Neural progenitor cell (in vitro differentiated cells): ENCODE data around the gene MAPK10. TPM values are rescaled to one million over a fixed set of nuclear protein-coding genes. Genes with fewer than 3 reads are reported as not detected.

Source experiments
- DNase-seq: peaks from one replicate; pipeline ENCODE4 v3.0.0-alpha.2; 2016; ENCODE audit warnings: low spot score
- H2AFZ ChIP-seq: fragments of 200-600 bp; sonication (generic); replicated peaks from 2 replicates; pipeline ENCODE4 v1.6.1; 2016; ENCODE audit warnings: antibody characterized with exemption
- H3F3A ChIP-seq: fragments of 200-600 bp; sonication (generic); 2 replicates; pipeline ENCODE4 v1.6.1; 2016; ENCODE audit warnings: antibody characterized with exemption, low read depth
- H3K27ac ChIP-seq: fragments of 200-600 bp; sonication (generic); 2 replicates; pipeline ENCODE4 v1.5.1; 2016; ENCODE audit warnings: mild to moderate bottlenecking
- H3K27me3 ChIP-seq: fragments of 200-600 bp; sonication (generic); 2 replicates; pipeline ENCODE4 v1.6.1; 2016; ENCODE audit warnings: mild to moderate bottlenecking, moderate library complexity
- H3K36me3 ChIP-seq: fragments of 200-600 bp; sonication (generic); 2 replicates; pipeline ENCODE4 v1.5.1; 2016
- H3K4me1 ChIP-seq: fragments of 200-600 bp; sonication (generic); 2 replicates; pipeline ENCODE4 v1.6.1; 2016; ENCODE audit warnings: mixed run types
- H3K4me2 ChIP-seq: fragments of 200-600 bp; sonication (generic); 2 replicates; pipeline ENCODE4 v1.6.1; 2016
- H3K4me3 ChIP-seq: fragments of 200-600 bp; sonication (generic); 2 replicates; pipeline ENCODE4 v1.5.1; 2016
- H3K79me2 ChIP-seq: fragments of 200-600 bp; sonication (generic); 2 replicates; pipeline ENCODE4 v1.6.1; 2016; ENCODE audit warnings: low read depth
- H3K9ac ChIP-seq: fragments of 200-600 bp; sonication (generic); 2 replicates; pipeline ENCODE4 v1.6.1; 2016
- H3K9me3 ChIP-seq: fragments of 200-600 bp; sonication (generic); 2 replicates; pipeline ENCODE4 v1.5.1; 2016; ENCODE audit warnings: low read depth
- H4K20me1 ChIP-seq: fragments of 200-600 bp; sonication (generic); 2 replicates; pipeline ENCODE4 v1.6.1; 2016; ENCODE audit warnings: low read depth
- H3K27ac Mint-ChIP-seq: 3 replicates; pipeline ENCODE4 v1.8.0; 2021; ENCODE audit warnings: mixed read lengths
- H3K27me3 Mint-ChIP-seq: 2 replicates; pipeline ENCODE4 v1.8.0; 2022; ENCODE audit warnings: low read depth, mild to moderate bottlenecking, inconsistent platforms, moderate library complexity, mixed read lengths; ENCODE audit not compliant: insufficient read depth
- H3K36me3 Mint-ChIP-seq: 3 replicates; pipeline ENCODE4 v1.8.0; 2021; ENCODE audit warnings: mixed read lengths
- H3K4me1 Mint-ChIP-seq: 3 replicates; pipeline ENCODE4 v1.8.0; 2021; ENCODE audit warnings: mixed read lengths
- H3K4me3 Mint-ChIP-seq: 3 replicates; pipeline ENCODE4 v1.8.0; 2021; ENCODE audit warnings: mild to moderate bottlenecking, moderate library complexity, mixed read lengths
- H3K9me3 Mint-ChIP-seq: 3 replicates; pipeline ENCODE4 v1.8.0; 2020; ENCODE audit warnings: mixed read lengths
- CTCF ChIP-seq: fragments of 200-600 bp; sonication (generic); IDR thresholded peaks from 2 replicates; pipeline ENCODE4 v1.5.1; 2017; ENCODE audit warnings: antibody characterized with exemption, mild to moderate bottlenecking
- EZH2 ChIP-seq: fragments of 200-600 bp; sonication (generic); IDR thresholded peaks from 2 replicates; pipeline ENCODE4 v1.6.1; 2017; ENCODE audit warnings: antibody characterized with exemption, mild to moderate bottlenecking, moderate library complexity
- EZH2phosphoT487 ChIP-seq: fragments of 200-600 bp; sonication (generic); IDR thresholded peaks from 2 replicates; pipeline ENCODE4 v1.6.1; 2017; ENCODE audit warnings: antibody characterized with exemption
- total RNA-seq: library from RNA; depleted of rRNA; stranded (reverse); fragments of >200 nt; gene quantifications from 2 replicates; pipeline ENCODE4 v1.2.3, GENCODE V29; 2015; ENCODE audit warnings: low replicate concordance

The MAPK10 gene
- total RNA-seq, 1 donor from 2014 or later, result 383 TPM

DNA sequence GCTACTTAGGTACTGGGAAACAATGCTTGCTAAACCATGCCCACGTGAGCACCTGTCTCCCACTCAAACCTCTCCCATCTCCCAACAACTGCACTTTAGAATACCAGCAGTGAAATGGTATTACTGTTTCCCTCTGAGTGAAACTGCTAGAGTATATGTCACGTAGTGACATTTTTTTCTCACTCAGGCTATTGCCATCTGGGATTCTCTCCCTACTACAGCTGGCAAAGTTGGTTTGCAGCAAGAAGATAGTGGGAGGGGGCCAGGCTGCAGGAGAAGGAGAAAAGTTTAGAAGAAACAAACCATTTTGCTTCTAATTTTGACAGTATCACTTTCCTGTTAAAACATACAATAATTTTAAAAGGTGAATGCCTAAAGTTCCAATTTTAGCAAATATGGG, 358.3 kb downstream of the MAPK10 start:
- H3K9me3 Mint-ChIP-seq, result no peaks in the 10 kb centered on the region
- Histone ChIP-seq H3K36me3 (no peaks in the 10 kb centered on the region), H3F3A (no peaks in the 10 kb centered on the region), H4K20me1 (no peaks in the 10 kb centered on the region), H3K27me3 (no peaks in the 10 kb centered on the region), H3K9ac (no peak overlapping the region), H3K4me2 (no peak overlapping the region), H3K27ac (no peak overlapping the region), H3K79me2 (no peaks in the 10 kb centered on the region), H3K4me3 (no peak overlapping the region), H2AFZ (no peak overlapping the region), H3K4me1 (no peaks in the 10 kb centered on the region), H3K9me3 (no peaks in the 10 kb centered on the region)
- H3K36me3 Mint-ChIP-seq, result no peaks in the 10 kb centered on the region
- no peak overlapping the region for H3K4me3 Mint-ChIP-seq
- no peaks in the 10 kb centered on the region for H3K4me1 Mint-ChIP-seq
- DNase-seq, result no peak
- TF ChIP-seq CTCF (no peak), EZH2phosphoT487 (no peak), EZH2 (no peak)
- no peak overlapping the region for H3K27ac Mint-ChIP-seq
- peaks cover 4% of the 10 kb centered on the region for H3K27me3 Mint-ChIP-seq

DNA sequence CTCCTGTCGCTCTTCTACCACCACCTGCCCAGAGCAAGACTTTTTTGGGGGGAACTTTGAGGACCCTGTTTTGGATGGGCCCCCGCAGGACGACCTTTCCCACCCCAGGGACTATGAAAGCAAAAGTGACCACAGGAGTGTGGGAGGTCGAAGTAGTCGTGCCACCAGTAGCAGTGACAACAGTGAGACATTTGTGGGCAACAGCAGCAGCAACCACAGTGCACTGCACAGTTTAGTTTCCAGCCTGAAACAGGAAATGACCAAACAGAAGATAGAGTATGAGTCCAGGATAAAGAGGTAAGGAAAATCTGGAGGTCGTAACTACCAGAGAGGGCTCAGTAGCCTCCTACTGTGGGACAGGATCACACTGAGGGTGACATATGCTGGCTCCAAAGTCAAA, 364.5 kb downstream of the MAPK10 start:
- no peak overlapping the region for H3K27ac ChIP-seq
- H3K27me3 ChIP-seq, result no peaks in the 10 kb centered on the region
- H3K27me3 Mint-ChIP-seq, result no peaks in the 10 kb centered on the region
- H3K4me1 Mint-ChIP-seq, result no peaks in the 10 kb centered on the region
- TF ChIP-seq EZH2 (no peak), CTCF (no peak), EZH2phosphoT487 (no peak)
- no peak for DNase-seq
- peaks cover 2% of the 10 kb centered on the region for H3K9me3 Mint-ChIP-seq
- no peak overlapping the region for H3K9ac ChIP-seq
- no peak overlapping the region for H3K4me2 ChIP-seq
- no peaks in the 10 kb centered on the region for H3K79me2 ChIP-seq
- no peak overlapping the region for H3K27ac Mint-ChIP-seq
- H3K4me3 Mint-ChIP-seq, result no peak overlapping the region
- H3F3A ChIP-seq, result no peaks in the 10 kb centered on the region
- no peaks in the 10 kb centered on the region for H3K36me3 ChIP-seq
- H2AFZ ChIP-seq, result no peak overlapping the region
- no peaks in the 10 kb centered on the region for H3K4me1 ChIP-seq
- H3K4me3 ChIP-seq, result no peak overlapping the region
- no peaks in the 10 kb centered on the region for H3K9me3 ChIP-seq
- H3K36me3 Mint-ChIP-seq, result peaks cover 7% of the 10 kb centered on the region
- H4K20me1 ChIP-seq, result no peaks in the 10 kb centered on the region

GRCh38 chr4:85994576-85994975, 365.3 kb downstream of the MAPK10 start:
- Histone ChIP-seq H3K4me3 (no peak overlapping the region), H3K36me3 (no peaks in the 10 kb centered on the region), H4K20me1 (no peaks in the 10 kb centered on the region), H3K4me1 (no peaks in the 10 kb centered on the region), H3K9me3 (no peaks in the 10 kb centered on the region), H3K27me3 (no peaks in the 10 kb centered on the region), H3K27ac (no peak overlapping the region), H2AFZ (no peak overlapping the region), H3K9ac (no peak overlapping the region), H3F3A (no peaks in the 10 kb centered on the region), H3K79me2 (no peaks in the 10 kb centered on the region), H3K4me2 (no peak overlapping the region)
- Mint-ChIP-seq H3K36me3 (peaks cover 7% of the 10 kb centered on the region), H3K4me1 (no peaks in the 10 kb centered on the region), H3K27me3 (no peaks in the 10 kb centered on the region), H3K9me3 (peaks cover 2% of the 10 kb centered on the region), H3K27ac (no peak overlapping the region), H3K4me3 (no peak overlapping the region)
- no peak for DNase-seq
- TF ChIP-seq CTCF, result no peak
- no peak for TF ChIP-seq EZH2

GRCh38 chr4:85993641-85994040, 366.2 kb downstream of the MAPK10 start:
- H3K27ac Mint-ChIP-seq, result no peak overlapping the region

More at GRCh38 chr4:85993641-85994040, 366.2 kb downstream of the MAPK10 start:
- Histone ChIP-seq H3K4me2 (no peak overlapping the region), H3K27me3 (no peaks in the 10 kb centered on the region), H3K9me3 (no peaks in the 10 kb centered on the region), H3K79me2 (no peaks in the 10 kb centered on the region), H3K9ac (no peak overlapping the region), H3K4me3 (no peak overlapping the region), H3K27ac (no peak overlapping the region), H3K36me3 (no peaks in the 10 kb centered on the region), H3F3A (no peaks in the 10 kb centered on the region), H2AFZ (no peak overlapping the region), H3K4me1 (no peaks in the 10 kb centered on the region), H4K20me1 (no peaks in the 10 kb centered on the region)
- H3K27me3 Mint-ChIP-seq, result no peaks in the 10 kb centered on the region
- no peak overlapping the region for H3K4me3 Mint-ChIP-seq
- no peak for TF ChIP-seq EZH2
- no peak for TF ChIP-seq CTCF
- TF ChIP-seq EZH2phosphoT487, result no peak
- H3K4me1 Mint-ChIP-seq, result no peaks in the 10 kb centered on the region
- DNase-seq, result no peak
- H3K36me3 Mint-ChIP-seq, result peaks cover 7% of the 10 kb centered on the region
- peaks cover 2% of the 10 kb centered on the region for H3K9me3 Mint-ChIP-seq
